Suprapubic skin (tissue), 3 donors: ENCODE data around the gene FKBP14.

Experiments used
- CTCF ChIP-seq, 2 donors: fragments of 200-600 bp in 1 of 2; fragments of 450-650 bp in 1 of 2; sonication (generic) in 1 of 2; IDR thresholded peaks; one replicate each; pipeline ENCODE4 v1.5.1; 2016 to 2019; ENCODE audit warnings: antibody characterized with exemption in 2 of 2, mild to moderate bottlenecking in 1 of 2, moderate library complexity in 1 of 2
- EP300 ChIP-seq: sonication (generic); formaldehyde crosslinking; IDR thresholded peaks from one replicate; pipeline ENCODE4 v1.6.1; 2017; ENCODE audit warnings: antibody characterized with exemption

- TF ChIP-seq EP300 (no peak), CTCF (IDR thresholded peaks at IDR 0.05) (no peak)
Observed at GRCh38 chr7:29970158-29970557, 56.3 kb downstream of the FKBP14 start.
